IPS DF 19.7 (cell line): ENCODE data around the gene THRA.

Source experiments
- DNase-seq: peaks from one replicate; pipeline ENCODE4 v3.0.0-alpha.2; 2013; ENCODE audit warnings: low read depth, low spot score

Gene THRA

GRCh38 chr17:40098846-40099618 lies 36.3 kb downstream of the THRA start:
- DNase-seq, result peak; percentile 86

GRCh38 chr17:40099619-40100418 lies 37.1 kb downstream of the THRA start:
- no peak for DNase-seq

GRCh38 chr17:40100419-40100668 lies 37.6 kb downstream of the THRA start, which contains the start of gene NR1D1:
NR1D1 (minus strand) TSS chr17:40100589; CDS start chr17:40100094, 495 bp downstream.
- no peak for DNase-seq

GRCh38 chr17:40100669-40101366 lies 38.1 kb downstream of the THRA start:
- peak; percentile 98 for DNase-seq

GRCh38 chr17:40101367-40102210 lies 38.8 kb downstream of the THRA start:
- no peak for DNase-seq

GRCh38 chr17:40103071-40103661 lies 40.4 kb downstream of the THRA start:
- no peak for DNase-seq

- DNase-seq, result no peak
Observed at GRCh38 chr17:40103688-40104087, 40.9 kb downstream of the THRA start.

GRCh38 chr17:40104594-40105486 lies 42.1 kb downstream of the THRA start:
- no peak for DNase-seq

GRCh38 chr17:40105861-40106759 lies 43.3 kb downstream of the THRA start:
- no peak for DNase-seq

GRCh38 chr17:40106760-40107521 lies 44.2 kb downstream of the THRA start:
- no peak for DNase-seq

- no peak for DNase-seq
Observed at GRCh38 chr17:40107522-40108174, 44.9 kb downstream of the THRA start.

GRCh38 chr17:40108970-40109824 lies 46.4 kb downstream of the THRA start:
- no peak for DNase-seq

- peak; percentile 71 for DNase-seq
Observed at GRCh38 chr17:40110026-40110845, 47.5 kb downstream of the THRA start.

- DNase-seq, result peak; percentile 87
Observed at GRCh38 chr17:40111221-40112128, 48.7 kb downstream of the THRA start.

GRCh38 chr17:40112191-40112711 lies 49.5 kb downstream of the THRA start:
- DNase-seq, result no peak
